Trophoblast cell (in vitro differentiated cells and primary cell): ENCODE measurements around the gene CLDN15.

Experiments
- DNase-seq, 2 donors: peaks; one replicate each; pipeline ENCODE4 v3.0.0-alpha.2; 2016
- H2AFZ ChIP-seq: 2 replicates; pipeline ENCODE4 v1.6.1; 2013; ENCODE audit warnings: low read length, moderate library complexity, mild to moderate bottlenecking; ENCODE audit not compliant: insufficient read depth, poor library complexity
- H2AK5ac ChIP-seq: 2 replicates; pipeline ENCODE4 v1.6.1; 2013; ENCODE audit warnings: mild to moderate bottlenecking, low read length
- H2BK120ac ChIP-seq: 2 replicates; pipeline ENCODE4 v1.6.1; 2013; ENCODE audit warnings: low read length, mild to moderate bottlenecking, moderate library complexity; ENCODE audit not compliant: insufficient read depth, poor library complexity
- H2BK12ac ChIP-seq: 2 replicates; pipeline ENCODE4 v1.6.1; 2013; ENCODE audit warnings: mild to moderate bottlenecking, low read length, moderate library complexity
- H2BK5ac ChIP-seq: 2 replicates; pipeline ENCODE4 v1.6.1; 2013; ENCODE audit warnings: low read length, low read depth, moderate library complexity, mild to moderate bottlenecking; ENCODE audit not compliant: poor library complexity
- H3K14ac ChIP-seq: 2 replicates; pipeline ENCODE4 v1.6.1; 2013; ENCODE audit warnings: mild to moderate bottlenecking, low read length
- H3K18ac ChIP-seq: 2 replicates; pipeline ENCODE4 v1.6.1; 2013; ENCODE audit warnings: mild to moderate bottlenecking, low read length
- H3K23ac ChIP-seq: 2 replicates; pipeline ENCODE4 v1.6.1; 2013; ENCODE audit warnings: low read length
- H3K27ac ChIP-seq: 2 replicates; pipeline ENCODE4 v1.5.1; 2013; ENCODE audit warnings: low read depth, mild to moderate bottlenecking, inconsistent platforms, low read length, moderate library complexity
- H3K27me3 ChIP-seq: 2 replicates; pipeline ENCODE4 v1.6.1; 2013; ENCODE audit warnings: inconsistent platforms, mild to moderate bottlenecking, low read length, moderate library complexity; ENCODE audit not compliant: insufficient read depth
- H3K36me3 ChIP-seq, 2 experiments: 1 replicate in 1 of 2; 2 replicates in 1 of 2; pipeline ENCODE4 v1.6.1; 2013; ENCODE audit warnings: low read length in 2 of 2, mild to moderate bottlenecking in 2 of 2, moderate library complexity in 1 of 2; ENCODE audit not compliant: insufficient read depth in 2 of 2, control insufficient read depth in 1 of 2
- H3K4ac ChIP-seq: 2 replicates; pipeline ENCODE4 v1.6.1; 2013; ENCODE audit warnings: low read depth, mild to moderate bottlenecking, low read length, moderate library complexity
- H3K4me1 ChIP-seq, 2 experiments: 1 replicate in 1 of 2; 2 replicates in 1 of 2; pipeline ENCODE4 v1.6.1; 2013; ENCODE audit warnings: low read length in 2 of 2, mild to moderate bottlenecking in 2 of 2, moderate library complexity in 1 of 2; ENCODE audit not compliant: insufficient read depth in 2 of 2, control insufficient read depth in 1 of 2
- H3K4me2 ChIP-seq: 2 replicates; pipeline ENCODE4 v1.6.1; 2013; ENCODE audit warnings: inconsistent platforms, mild to moderate bottlenecking, low read length, moderate library complexity
- H3K4me3 ChIP-seq: 2 replicates; pipeline ENCODE4 v1.5.1; 2013; ENCODE audit warnings: mild to moderate bottlenecking, low read depth, low read length, inconsistent platforms
- H3K79me1 ChIP-seq: one replicate; pipeline ENCODE4 v1.6.1; 2013; ENCODE audit warnings: low read length
- H3K79me2 ChIP-seq: 2 replicates; pipeline ENCODE4 v1.6.1; 2013; ENCODE audit warnings: low read length, mild to moderate bottlenecking; ENCODE audit not compliant: control insufficient read depth, insufficient read depth, poor library complexity
- H3K9ac ChIP-seq: 2 replicates; pipeline ENCODE4 v1.6.1; 2013; ENCODE audit warnings: mild to moderate bottlenecking, low read length
- H3K9me3 ChIP-seq: 2 replicates; pipeline ENCODE4 v1.6.1; 2013; ENCODE audit warnings: low read depth, mild to moderate bottlenecking, control low read depth, inconsistent platforms, low read length; ENCODE audit not compliant: insufficient read depth
- H4K12ac ChIP-seq: 2 replicates; pipeline ENCODE4 v1.6.1; 2013; ENCODE audit warnings: low read depth, mild to moderate bottlenecking, low read length, moderate library complexity
- H4K8ac ChIP-seq: 2 replicates; pipeline ENCODE4 v1.6.1; 2013; ENCODE audit warnings: low read depth, mild to moderate bottlenecking, low read length, moderate library complexity
- H4K91ac ChIP-seq: one replicate; pipeline ENCODE4 v1.6.1; 2013; ENCODE audit warnings: low read depth, mild to moderate bottlenecking, low read length, moderate library complexity
- WGBS: extraction: QIAGEN DNeasy Blood & Tissue Kit; methylation state at CpG from one replicate; pipeline ENCODE4 v1.1.7; 2013; ENCODE audit warnings: missing lambda C conversion rate; ENCODE audit not compliant: insufficient read length, insufficient coverage; ENCODE audit errors: extremely low coverage; 5-methylcytosine and 5-hydroxymethylcytosine counted together

CLDN15 gene

GRCh38 chr7:101211501-101211900 lies 26.1 kb downstream of the CLDN15 start:
- H3K4me2 ChIP-seq = no peak overlapping the region
- H3K27me3 ChIP-seq = no peaks in the 10 kb centered on the region
- DNase-seq = no peak

DNA sequence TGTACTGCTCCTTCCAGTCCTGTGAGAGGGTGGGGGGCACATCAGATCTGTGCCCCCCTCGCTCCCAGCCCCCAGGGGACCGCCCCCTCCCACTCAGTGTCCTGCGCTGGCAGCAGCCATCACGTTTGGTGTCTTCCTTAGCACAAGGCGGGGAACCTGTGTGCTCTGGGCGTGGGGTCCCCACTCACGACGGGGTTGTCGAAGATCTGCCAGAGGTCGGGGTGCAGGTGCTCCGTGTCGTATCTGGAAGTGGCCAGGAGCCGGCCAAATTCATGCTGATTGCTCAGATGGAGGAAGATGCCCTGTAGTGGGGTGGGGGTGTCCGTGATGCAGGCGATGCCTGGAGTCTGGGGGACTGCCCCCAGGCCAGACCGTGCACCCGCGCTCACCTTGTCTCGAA lies 27.5 kb downstream of the CLDN15 start:
- no peak overlapping the region for H3K9ac ChIP-seq
- no peak overlapping the region for H3K18ac ChIP-seq
- H2BK120ac ChIP-seq = no peak overlapping the region
- no peak overlapping the region for H2BK12ac ChIP-seq
- no peaks in the 10 kb centered on the region for H3K4me1 ChIP-seq
- H4K12ac ChIP-seq = no peak overlapping the region
- WGBS = no CpG with 5 or more reads among the region's 19 CpGs
- H3K27ac ChIP-seq = no peak overlapping the region
- no peaks in the 10 kb centered on the region for H3K79me1 ChIP-seq
- H3K4me2 ChIP-seq = no peak overlapping the region
- no peak overlapping the region for H3K4ac ChIP-seq
- no peak overlapping the region for H2AFZ ChIP-seq
- no peaks in the 10 kb centered on the region for H3K79me2 ChIP-seq
- no peak overlapping the region for H2BK5ac ChIP-seq
- H3K36me3 ChIP-seq = peaks cover 55 to 70% of the 10 kb centered on the region in 2 experiments
- no peak overlapping the region for H3K14ac ChIP-seq
- H3K27me3 ChIP-seq = no peaks in the 10 kb centered on the region
- H3K4me3 ChIP-seq = no peak overlapping the region
- H2AK5ac ChIP-seq = no peak overlapping the region
- H3K9me3 ChIP-seq = no peaks in the 10 kb centered on the region
- DNase-seq = no peak
- H4K91ac ChIP-seq = no peak overlapping the region
- H3K23ac ChIP-seq = no peak overlapping the region
- no peak overlapping the region for H4K8ac ChIP-seq

More at GRCh38 chr7:101211501-101211900, 26.1 kb downstream of the CLDN15 start:
- no peak overlapping the region for H3K4me3 ChIP-seq
- peaks cover 49 to 67% of the 10 kb centered on the region in 2 experiments for H3K36me3 ChIP-seq
- WGBS = no CpG with 5 or more reads among the region's 24 CpGs
- peaks cover 2 to 5% of the 10 kb centered on the region in 2 experiments for H3K4me1 ChIP-seq
- no peak overlapping the region for H2AFZ ChIP-seq
- H2BK5ac ChIP-seq = no peak overlapping the region
- peaks cover 2% of the 10 kb centered on the region for H3K79me2 ChIP-seq
- no peak overlapping the region for H4K12ac ChIP-seq
- H2BK12ac ChIP-seq = no peak overlapping the region
- H3K27ac ChIP-seq = no peak overlapping the region
- no peak overlapping the region for H3K9ac ChIP-seq
- H3K4ac ChIP-seq = no peak overlapping the region
- no peak overlapping the region for H3K14ac ChIP-seq
- H2AK5ac ChIP-seq = no peak overlapping the region
- no peaks in the 10 kb centered on the region for H3K79me1 ChIP-seq
- no peaks in the 10 kb centered on the region for H3K9me3 ChIP-seq
- no peak overlapping the region for H3K23ac ChIP-seq
- H2BK120ac ChIP-seq = no peak overlapping the region
- no peak overlapping the region for H4K91ac ChIP-seq
- no peak overlapping the region for H4K8ac ChIP-seq
- no peak overlapping the region for H3K18ac ChIP-seq

GRCh38 chr7:101208794-101209193 lies 28.8 kb downstream of the CLDN15 start:
- H4K8ac ChIP-seq = no peak overlapping the region
- no peak overlapping the region for H3K14ac ChIP-seq
- H3K27ac ChIP-seq = no peak overlapping the region
- no peak overlapping the region for H2BK12ac ChIP-seq
- no peak overlapping the region for H2BK5ac ChIP-seq
- no peak overlapping the region for H3K4ac ChIP-seq
- no peak overlapping the region for H3K4me2 ChIP-seq
- H3K23ac ChIP-seq = no peak overlapping the region
- H3K4me1 ChIP-seq = no peaks in the 10 kb centered on the region
- no CpG with 5 or more reads among the region's 14 CpGs for WGBS
- H2AFZ ChIP-seq = no peak overlapping the region
- no peak overlapping the region for H2BK120ac ChIP-seq
- no peak overlapping the region for H4K12ac ChIP-seq
- no peak overlapping the region for H2AK5ac ChIP-seq
- H3K4me3 ChIP-seq = no peak overlapping the region
- no peaks in the 10 kb centered on the region for H3K27me3 ChIP-seq
- no peak for DNase-seq
- no peak overlapping the region for H3K9ac ChIP-seq
- peaks cover 51 to 63% of the 10 kb centered on the region in 2 experiments for H3K36me3 ChIP-seq
- H3K79me1 ChIP-seq = no peaks in the 10 kb centered on the region
- no peak overlapping the region for H3K18ac ChIP-seq
- H3K79me2 ChIP-seq = no peaks in the 10 kb centered on the region
- no peak overlapping the region for H4K91ac ChIP-seq
- H3K9me3 ChIP-seq = no peaks in the 10 kb centered on the region

- no peaks in the 10 kb centered on the region for H3K79me1 ChIP-seq
- no peak overlapping the region for H2BK120ac ChIP-seq
- no peak overlapping the region for H4K12ac ChIP-seq
- H2AK5ac ChIP-seq = no peak overlapping the region
- H3K36me3 ChIP-seq = peaks cover 48 to 56% of the 10 kb centered on the region in 2 experiments
- H3K18ac ChIP-seq = no peak overlapping the region
- H3K79me2 ChIP-seq = no peaks in the 10 kb centered on the region
- H3K4me3 ChIP-seq = no peak overlapping the region
- no peak overlapping the region for H2BK5ac ChIP-seq
- H2BK12ac ChIP-seq = no peak overlapping the region
- no peak overlapping the region for H3K27ac ChIP-seq
- no peak overlapping the region for H4K8ac ChIP-seq
- H2AFZ ChIP-seq = no peak overlapping the region
- no peak overlapping the region for H3K4me2 ChIP-seq
- H4K91ac ChIP-seq = no peak overlapping the region
- peaks cover 2% of the 10 kb centered on the region for H3K9me3 ChIP-seq
- no peak overlapping the region for H3K4ac ChIP-seq
- no peaks in the 10 kb centered on the region for H3K4me1 ChIP-seq
- no peak overlapping the region for H3K9ac ChIP-seq
- H3K27me3 ChIP-seq = no peaks in the 10 kb centered on the region
- H3K23ac ChIP-seq = no peak overlapping the region
- DNase-seq = no peak
- H3K14ac ChIP-seq = no peak overlapping the region
- no CpG with 5 or more reads among the region's 17 CpGs for WGBS
Measured at GRCh38 chr7:101207459-101207858, 30.1 kb downstream of the CLDN15 start.
